Thyroid gland (tissue), 4 donors: ENCODE measurements around the gene TNC.

Source experiments
- CTCF ChIP-seq, 6 experiments: fragments of 200-600 bp in 3 of 6; fragments of 450-650 bp in 3 of 6; sonication (generic) in 3 of 6; IDR thresholded peaks; one replicate each; pipeline ENCODE4 v1.5.1; 2016 to 2019; ENCODE audit warnings: antibody characterized with exemption in 6 of 6, mild to moderate bottlenecking in 2 of 6, inconsistent platforms in 1 of 6, moderate library complexity in 1 of 6
- POLR2A ChIP-seq, 2 donors: fragments of 450-650 bp; IDR thresholded peaks; one replicate each; pipeline ENCODE4 v1.6.1; 2017; ENCODE audit warnings: antibody characterized with exemption in 2 of 2, mild to moderate bottlenecking in 2 of 2, moderate library complexity in 1 of 2

- no peak for TF ChIP-seq CTCF (IDR thresholded peaks at IDR 0.05)
- TF ChIP-seq POLR2A (IDR thresholded peaks at IDR 0.05) = no peak
Measured at GRCh38 chr9:115143689-115144088, 25.7 kb upstream of the TNC start.
